SU-DHL-6 (cell line): Measurements from ENCODE around the gene SFT2D2.

ENCODE experiments used
- H2AFZ ChIP-seq: fragments of 200-600 bp; sonication (generic); 2 replicates; pipeline ENCODE4 v1.6.1; 2014; ENCODE audit warnings: low read depth, mild to moderate bottlenecking, moderate library complexity, mixed read lengths, antibody characterized with exemption, low read length; ENCODE audit not compliant: severe bottlenecking
- H3F3A ChIP-seq: fragments of 200-600 bp; shearing (Covaris generic); 2 replicates; pipeline ENCODE4 v1.6.0; 2016; ENCODE audit warnings: antibody characterized with exemption, mild to moderate bottlenecking; ENCODE audit not compliant: insufficient read depth
- H3K27ac ChIP-seq: fragments of 200-600 bp; sonication (generic); 2 replicates; pipeline ENCODE4 v1.5.1; 2016; ENCODE audit warnings: low read depth, mild to moderate bottlenecking, low read length, moderate library complexity, mixed read lengths
- H3K27me3 ChIP-seq: fragments of 200-600 bp; sonication (generic), shearing (Covaris generic); 2 replicates; pipeline ENCODE4 v1.6.0; 2014; ENCODE audit warnings: mild to moderate bottlenecking, low read length
- H3K36me3 ChIP-seq: fragments of 200-600 bp; sonication (generic); 2 replicates; pipeline ENCODE4 v1.6.1; 2014; ENCODE audit warnings: mild to moderate bottlenecking, low read length, mixed read lengths
- H3K4me2 ChIP-seq: fragments of 300-600, 200-600 bp; shearing (Covaris generic), sonication (generic); 2 replicates; pipeline ENCODE4 v1.6.0; 2014; ENCODE audit warnings: low read length, low read depth, mild to moderate bottlenecking; ENCODE audit not compliant: poor library complexity, severe bottlenecking
- H3K4me3 ChIP-seq: fragments of 200-600 bp; sonication (generic); 2 replicates; pipeline ENCODE4 v1.5.1; 2014; ENCODE audit warnings: antibody characterized with exemption, low read length, mild to moderate bottlenecking, mixed read lengths; ENCODE audit not compliant: insufficient read depth, poor library complexity, severe bottlenecking
- H3K79me2 ChIP-seq: fragments of 200-600 bp; sonication (generic); 2 replicates; pipeline ENCODE4 v1.6.1; 2014; ENCODE audit warnings: mild to moderate bottlenecking, low read length, moderate library complexity; ENCODE audit not compliant: insufficient read depth
- H3K9ac ChIP-seq: fragments of 200-600 bp; sonication (generic); 2 replicates; pipeline ENCODE4 v1.7.0; 2014; ENCODE audit warnings: mild to moderate bottlenecking, low read length
- H3K9me2 ChIP-seq: fragments of 200-600 bp; sonication (generic); replicated peaks from 2 replicates; pipeline ENCODE4 v1.6.1; 2014; ENCODE audit warnings: low read length; ENCODE audit not compliant: insufficient read depth
- H3K9me3 ChIP-seq: fragments of 200-600 bp; sonication (generic); 2 replicates; pipeline ENCODE4 v1.6.1; 2014; ENCODE audit warnings: low read length, mixed read lengths; ENCODE audit not compliant: insufficient read depth
- H4K20me1 ChIP-seq: fragments of 200-600 bp; sonication (generic); 2 replicates; pipeline ENCODE4 v1.6.1; 2014; ENCODE audit warnings: low read depth, mild to moderate bottlenecking, antibody characterized with exemption, low read length, moderate library complexity, mixed read lengths
- EZH2phosphoT487 ChIP-seq: fragments of 200-600 bp; sonication (generic), shearing (Covaris generic); conservative IDR thresholded peaks from 2 replicates; pipeline ENCODE4 v1.6.1; 2018; ENCODE audit warnings: mild to moderate bottlenecking, antibody characterized with exemption, low read length, moderate library complexity, mixed read lengths
- TF ChIP-seq, protein P1 (sequence below): fragments of 200-600 bp; sonication (generic); IDR thresholded peaks from one replicate; pipeline ENCODE4 v1.5.1; 2017; ENCODE audit warnings: antibody characterized with exemption, mild to moderate bottlenecking, low read length, moderate library complexity; ENCODE audit not compliant: insufficient read depth, poor library complexity, severe bottlenecking

SFT2D2 gene

GRCh38 chr1:168223681-168224540, 1.9 kb upstream of the SFT2D2 start:
- Histone ChIP-seq H3K9me3 (no peaks in the 10 kb centered on the region), H3K79me2 (peaks cover 30% of the 10 kb centered on the region), H3K4me3 (no peak overlapping the region), H4K20me1 (no peaks in the 10 kb centered on the region), H3F3A (no peaks in the 10 kb centered on the region), H3K9ac (no peak overlapping the region), H3K9me2 (no peaks in the 10 kb centered on the region), H3K27ac (no peak overlapping the region), H3K27me3 (no peaks in the 10 kb centered on the region), H3K4me2 (no peak overlapping the region), H2AFZ (no peak overlapping the region), H3K36me3 (no peaks in the 10 kb centered on the region)
- TF ChIP-seq EZH2phosphoT487 = no peak
- TF ChIP-seq, protein P1, sequence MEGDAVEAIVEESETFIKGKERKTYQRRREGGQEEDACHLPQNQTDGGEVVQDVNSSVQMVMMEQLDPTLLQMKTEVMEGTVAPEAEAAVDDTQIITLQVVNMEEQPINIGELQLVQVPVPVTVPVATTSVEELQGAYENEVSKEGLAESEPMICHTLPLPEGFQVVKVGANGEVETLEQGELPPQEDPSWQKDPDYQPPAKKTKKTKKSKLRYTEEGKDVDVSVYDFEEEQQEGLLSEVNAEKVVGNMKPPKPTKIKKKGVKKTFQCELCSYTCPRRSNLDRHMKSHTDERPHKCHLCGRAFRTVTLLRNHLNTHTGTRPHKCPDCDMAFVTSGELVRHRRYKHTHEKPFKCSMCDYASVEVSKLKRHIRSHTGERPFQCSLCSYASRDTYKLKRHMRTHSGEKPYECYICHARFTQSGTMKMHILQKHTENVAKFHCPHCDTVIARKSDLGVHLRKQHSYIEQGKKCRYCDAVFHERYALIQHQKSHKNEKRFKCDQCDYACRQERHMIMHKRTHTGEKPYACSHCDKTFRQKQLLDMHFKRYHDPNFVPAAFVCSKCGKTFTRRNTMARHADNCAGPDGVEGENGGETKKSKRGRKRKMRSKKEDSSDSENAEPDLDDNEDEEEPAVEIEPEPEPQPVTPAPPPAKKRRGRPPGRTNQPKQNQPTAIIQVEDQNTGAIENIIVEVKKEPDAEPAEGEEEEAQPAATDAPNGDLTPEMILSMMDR = no peak

- Histone ChIP-seq H3K9ac (peak overlapping the region; percentile 91), H2AFZ (peak overlapping the region; percentile 97), H3K9me2 (no peaks in the 10 kb centered on the region)
Observed at GRCh38 chr1:168224991-168225390, 813 bp upstream of the SFT2D2 start.

GRCh38 chr1:168227620-168228019, 1.8 kb downstream of the SFT2D2 start:
- peak overlapping the region; percentile 23; the same call in 1 of the 2 replicates for H3K27ac ChIP-seq
- no peaks in the 10 kb centered on the region for H3K9me3 ChIP-seq
- no peak overlapping the region for H2AFZ ChIP-seq
- peak overlapping the region; percentile 92 for H3K4me3 ChIP-seq
- no peaks in the 10 kb centered on the region for H3F3A ChIP-seq
- H3K9me2 ChIP-seq = no peaks in the 10 kb centered on the region
- peaks cover 54% of the 10 kb centered on the region for H3K79me2 ChIP-seq
- no peaks in the 10 kb centered on the region for H4K20me1 ChIP-seq
- H3K36me3 ChIP-seq = no peaks in the 10 kb centered on the region
- H3K4me2 ChIP-seq = peak overlapping the region; percentile 77
- H3K9ac ChIP-seq = peak overlapping the region; percentile 91
- TF ChIP-seq, protein P1 = no peak
- TF ChIP-seq EZH2phosphoT487 = no peak
- no peaks in the 10 kb centered on the region for H3K27me3 ChIP-seq

More at GRCh38 chr1:168224991-168225390, 813 bp upstream of the SFT2D2 start:
- H4K20me1 ChIP-seq = no peaks in the 10 kb centered on the region
- H3K4me2 ChIP-seq = peak overlapping the region; percentile 77
- H3K9me3 ChIP-seq = no peaks in the 10 kb centered on the region
- H3K27ac ChIP-seq = no peak overlapping the region
- no peaks in the 10 kb centered on the region for H3F3A ChIP-seq
- peaks cover 41% of the 10 kb centered on the region for H3K79me2 ChIP-seq
- H3K4me3 ChIP-seq = peak overlapping the region; percentile 92
- no peaks in the 10 kb centered on the region for H3K27me3 ChIP-seq
- H3K36me3 ChIP-seq = no peaks in the 10 kb centered on the region
- TF ChIP-seq, protein P1 = no peak
- no peak for TF ChIP-seq EZH2phosphoT487
